Tibial nerve (tissue), 3 donors: ENCODE data around the gene EBF3.

Experiments used
- POLR2A ChIP-seq, 2 donors: fragments of 450-650 bp; IDR thresholded peaks; one replicate each; pipeline ENCODE4 v1.6.1; 2017; ENCODE audit warnings: antibody characterized with exemption in 2 of 2, mild to moderate bottlenecking in 2 of 2, moderate library complexity in 2 of 2
- TF ChIP-seq, protein P1 (sequence below), 5 experiments: fragments of 200-600 bp in 3 of 5; fragments of 450-650 bp in 2 of 5; sonication (generic) in 3 of 5; IDR thresholded peaks; one replicate each; pipeline ENCODE4 v1.5.1; 2016 to 2019; ENCODE audit warnings: antibody characterized with exemption in 5 of 5, mild to moderate bottlenecking in 3 of 5, moderate library complexity in 2 of 5

DNA sequence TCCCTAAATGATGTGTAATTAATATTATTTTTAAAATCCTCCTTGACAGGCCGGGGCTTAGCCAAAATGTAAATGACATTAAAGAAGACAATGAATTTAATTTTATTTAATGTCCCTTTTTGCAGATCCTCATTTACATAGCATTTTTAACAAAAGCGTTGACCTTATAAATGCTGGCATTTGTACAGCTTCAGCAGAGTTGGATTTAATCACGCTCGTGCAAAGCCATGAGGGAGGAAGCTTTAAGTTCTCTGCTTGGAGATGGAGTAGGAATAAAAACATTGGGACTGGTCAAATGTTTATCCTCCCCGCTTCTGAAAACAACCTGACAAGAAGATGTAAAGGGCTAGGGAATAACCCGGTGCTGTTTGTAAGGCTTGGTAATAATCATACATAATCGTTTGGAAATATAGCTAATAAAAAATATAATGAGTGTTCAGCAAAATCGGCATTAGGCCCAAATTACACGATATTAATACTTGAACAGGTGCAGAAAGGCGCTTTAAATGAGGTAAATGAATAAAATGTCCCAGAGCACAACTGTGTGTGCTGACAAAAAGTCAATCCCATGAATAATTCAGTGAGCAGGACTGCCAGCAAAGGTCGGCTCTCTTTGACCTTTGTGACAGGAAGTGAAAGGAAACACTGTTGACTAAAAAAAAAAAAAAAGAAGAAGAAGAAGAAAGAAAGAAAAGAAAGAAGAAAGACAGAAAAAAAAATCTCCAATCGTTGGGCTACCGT, 11.5 kb downstream of the EBF3 start:
- TF ChIP-seq, protein P1, sequence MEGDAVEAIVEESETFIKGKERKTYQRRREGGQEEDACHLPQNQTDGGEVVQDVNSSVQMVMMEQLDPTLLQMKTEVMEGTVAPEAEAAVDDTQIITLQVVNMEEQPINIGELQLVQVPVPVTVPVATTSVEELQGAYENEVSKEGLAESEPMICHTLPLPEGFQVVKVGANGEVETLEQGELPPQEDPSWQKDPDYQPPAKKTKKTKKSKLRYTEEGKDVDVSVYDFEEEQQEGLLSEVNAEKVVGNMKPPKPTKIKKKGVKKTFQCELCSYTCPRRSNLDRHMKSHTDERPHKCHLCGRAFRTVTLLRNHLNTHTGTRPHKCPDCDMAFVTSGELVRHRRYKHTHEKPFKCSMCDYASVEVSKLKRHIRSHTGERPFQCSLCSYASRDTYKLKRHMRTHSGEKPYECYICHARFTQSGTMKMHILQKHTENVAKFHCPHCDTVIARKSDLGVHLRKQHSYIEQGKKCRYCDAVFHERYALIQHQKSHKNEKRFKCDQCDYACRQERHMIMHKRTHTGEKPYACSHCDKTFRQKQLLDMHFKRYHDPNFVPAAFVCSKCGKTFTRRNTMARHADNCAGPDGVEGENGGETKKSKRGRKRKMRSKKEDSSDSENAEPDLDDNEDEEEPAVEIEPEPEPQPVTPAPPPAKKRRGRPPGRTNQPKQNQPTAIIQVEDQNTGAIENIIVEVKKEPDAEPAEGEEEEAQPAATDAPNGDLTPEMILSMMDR (IDR thresholded peaks at IDR 0.05) = no peak
- TF ChIP-seq POLR2A (IDR thresholded peaks at IDR 0.05) = no peak
